ENCODE measurements around the gene TMEM143. TPM values are rescaled to one million over a fixed set of nuclear protein-coding genes. Genes with fewer than 3 reads are reported as not detected.

TMEM143 gene
- total and polyA plus RNA-seq, 2 of the 8 experiments (the other 6 are each of a cell fraction or from before 2014, with no cell fraction given) = 14.2 to 19.1 TPM

DNA sequence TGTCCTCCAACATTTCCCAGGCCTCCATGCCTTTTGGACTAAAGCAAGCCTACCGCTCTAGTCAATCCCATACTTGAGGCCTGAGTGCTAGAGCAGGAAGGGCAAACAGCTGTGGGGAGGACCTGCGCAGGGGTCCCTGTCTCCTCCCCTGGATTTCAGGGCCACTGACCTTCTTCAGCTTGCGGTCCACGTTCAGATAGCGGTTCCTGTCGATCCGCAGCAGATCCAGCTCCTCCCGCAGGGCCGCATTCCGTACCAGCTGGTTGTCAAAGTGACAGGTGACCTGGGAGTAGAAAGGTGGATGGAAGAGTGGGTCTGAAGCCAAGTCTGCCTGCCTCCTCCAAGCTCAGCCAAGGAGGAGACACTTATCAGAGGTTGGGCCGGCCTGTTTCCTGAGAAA lies 52.4 kb downstream of the TMEM143 start:
- Histone ChIP-seq H2BK12ac (ENCODE audit: low read depth, low read length) (no peak overlapping the region), H3K36me3 (ENCODE audit: control insufficient read depth in 2 of 4, insufficient read depth in 4 of 4, low read length in 3 of 4) (no peaks in the 10 kb centered on the region), H4K5ac (ENCODE audit: insufficient read length, low read depth, low read length) (no peak overlapping the region), H2BK120ac (replicated peaks; ENCODE audit: low read depth, low read length) (no peak overlapping the region), H4K20me1 (replicated peaks in 1 of 2; ENCODE audit: control insufficient read depth in 1 of 2, insufficient read depth in 2 of 2, low read length in 2 of 2) (no peaks in the 10 kb centered on the region), H3K9ac (replicated peaks in 1 of 4; ENCODE audit: extremely low read depth in 1 of 4, low read depth in 3 of 4, low read length in 3 of 4) (no peak overlapping the region), H4K91ac (replicated peaks; ENCODE audit: insufficient read length, low read length) (no peak overlapping the region), H3K79me2 (ENCODE audit: control insufficient read depth in 1 of 2, insufficient read depth in 2 of 2, low read length in 2 of 2) (no peaks in the 10 kb centered on the region), H3K23ac (ENCODE audit: insufficient read length) (no peak overlapping the region), H3K27me3 (replicated peaks in 1 of 4; ENCODE audit: control insufficient read depth in 3 of 4, extremely low read depth in 1 of 4, insufficient read depth in 3 of 4, low read length in 3 of 4) (no peaks in the 10 kb centered on the region), H3K4ac (replicated peaks; ENCODE audit: insufficient read length, low read depth, low read length) (no peak overlapping the region), H3K79me1 (ENCODE audit: low read depth, low read length) (no peaks in the 10 kb centered on the region), H3K9me3 (ENCODE audit: insufficient read depth in 2 of 2, low read depth in 1 of 2, low read length in 1 of 2) (no peaks in the 10 kb centered on the region; a peak in 1 of 4 replicates), H3K4me1 (replicated peaks in 1 of 4; ENCODE audit: control insufficient read depth in 3 of 4, insufficient read depth in 4 of 4, low read length in 3 of 4) (peaks cover 0 to 8% (median 4%) of the 10 kb centered on the region in 4 experiments; a peak in 5 of 7 replicates), H2BK5ac (ENCODE audit: low read depth, low read length) (no peak overlapping the region), H2AK5ac (ENCODE audit: low read depth, low read length) (no peak overlapping the region), H3K56ac (replicated peaks; ENCODE audit: insufficient read length, low read depth, low read length) (no peak overlapping the region), H4K8ac (ENCODE audit: extremely low read depth, insufficient read depth, low read length) (no peak overlapping the region), H2AFZ (ENCODE audit: low read length) (no peak overlapping the region), H3K27ac (ENCODE audit: low read depth, low read length) (no peak overlapping the region), H3K14ac (ENCODE audit: insufficient read length) (no peak overlapping the region), H2BK15ac (ENCODE audit: low read length) (no peak overlapping the region), H2BK20ac (ENCODE audit: low read length) (no peak overlapping the region), H3K23me2 (ENCODE audit: low read depth, low read length) (no peaks in the 10 kb centered on the region), H3K4me3 (ENCODE audit: extremely low read depth in 1 of 4, insufficient read depth in 2 of 4, low read depth in 3 of 4, low read length in 4 of 4) (no peak overlapping the region), H3K18ac (ENCODE audit: extremely low read depth, low read length) (no peak overlapping the region), H3K4me2 (ENCODE audit: insufficient read depth in 1 of 2, low read depth in 2 of 2, low read length in 2 of 2) (no peak overlapping the region)
- ChIA-PET CTCF (ENCODE audit: partially characterized antibody) (interaction anchor here (0.7 to 5.0 kb wide), 3 partner anchors 23 to 279 kb away, joined by 3 to 37 read pairs (median 4); no protein-coding TSS in a partner anchor), POLR2A (ENCODE audit: partially characterized antibody) (interaction anchor here (1.0 kb wide), 1 partner anchor 80 kb away, joined by 3 read pairs; the partner anchor contains the start of gene KDELR1)
- 97% methylated on average over 11 of the region's 11 CpGs; no CpG with 5 or more reads in 1 of the 2 experiments for WGBS, 2 experiments (ENCODE audit: extremely low coverage in 1 of 2, insufficient coverage in 1 of 2, insufficient read length in 1 of 2, insufficient replicate concordance in 2 of 2, low coverage in 1 of 2, low lambda C conversion rate in 2 of 2, missing lambda C conversion rate in 1 of 2)
- DNase-seq (ENCODE audit: low read depth in 1 of 2, low spot score in 2 of 2) (no peak), FAIRE-seq (no peak)
- TF ChIP-seq CEBPB (IDR thresholded peaks at IDR 0.05; ENCODE audit: low read depth, low read length) = no peak
